22Rv1 (cell line): Measurements from ENCODE around the gene ACOT12.

Experiments used
- CTCF ChIP-seq: fragments of 450-650 bp; IDR thresholded peaks from 2 replicates; pipeline ENCODE4 v1.5.1; 2017; ENCODE audit warnings: mild to moderate bottlenecking
- ZFX ChIP-seq: fragments of 450-650 bp; IDR thresholded peaks from 2 replicates; pipeline ENCODE4 v1.6.1; 2017; ENCODE audit warnings: antibody characterized with exemption, borderline replicate concordance

- TF ChIP-seq CTCF (no peak), ZFX (no peak)
Measured at GRCh38 chr5:81355291-81356251, 38.4 kb downstream of the ACOT12 start.
